Naive thymus-derived CD4-positive, alpha-beta T cell (primary cell): ENCODE data around the gene PCCA. TPM values are rescaled to one million over a fixed set of nuclear protein-coding genes. Genes with fewer than 3 reads are reported as not detected.

ENCODE experiments used
- ATAC-seq: fragments of 150-1000 bp; cut with Tn5 transposase; 2 replicates; pipeline ENCODE4 v1.10.0; 2021; ENCODE audit warnings: mild to moderate bottlenecking, moderate library complexity
- CTCF ChIA-PET: fragments of 350-600 bp; sonication (Branson Sonifier 250); formaldehyde crosslinking; loops from one replicate; lab custom pipeline; 2021; ENCODE audit warnings: antibody characterized with exemption; lab: Charles Lee
- POLR2A ChIA-PET: fragments of 350-600 bp; sonication (Branson Sonifier 250); formaldehyde crosslinking; loops from one replicate; lab custom pipeline; 2021; ENCODE audit warnings: antibody characterized with exemption, inconsistent platforms; lab: Charles Lee
- DNase-seq, 9 donors: peaks; one replicate each; pipeline versions ENCODE4 v3.0.0 to v3.0.0-alpha.2; 2020 to 2022; ENCODE audit warnings: mixed read lengths in 1 of 9
- H3K27ac ChIP-seq: one replicate; pipeline ENCODE4 v1.7.0; 2013; ENCODE audit warnings: mild to moderate bottlenecking, low read depth, low read length, moderate library complexity
- H3K27me3 ChIP-seq, 2 donors: one replicate each; pipeline ENCODE4 v1.7.0; 2013; ENCODE audit warnings: low read length in 2 of 2, mild to moderate bottlenecking in 2 of 2, moderate library complexity in 2 of 2; ENCODE audit not compliant: control insufficient read depth in 2 of 2, insufficient read depth in 2 of 2
- H3K36me3 ChIP-seq, 3 experiments: 1 replicate in 2 of 3; 2 replicates in 1 of 3; pipeline ENCODE4 v1.7.0; 2013; ENCODE audit warnings: low read length in 3 of 3, mild to moderate bottlenecking in 3 of 3, moderate library complexity in 1 of 3; ENCODE audit not compliant: insufficient read depth in 3 of 3, control insufficient read depth in 2 of 3
- H3K4me1 ChIP-seq, 2 donors: one replicate each; pipeline ENCODE4 v1.7.0; 2013; ENCODE audit warnings: low read length in 2 of 2, mild to moderate bottlenecking in 2 of 2, moderate library complexity in 1 of 2; ENCODE audit not compliant: control insufficient read depth in 2 of 2, insufficient read depth in 2 of 2
- H3K4me3 ChIP-seq: 2 replicates; pipeline ENCODE4 v1.7.0; 2013; ENCODE audit warnings: mild to moderate bottlenecking, low read length
- H3K9me3 ChIP-seq, 3 experiments: 1 replicate in 2 of 3; 2 replicates in 1 of 3; pipeline ENCODE4 v1.7.0; 2013; ENCODE audit warnings: low read length in 3 of 3; ENCODE audit not compliant: control insufficient read depth in 2 of 3
- H3K27ac Mint-ChIP-seq, 9 donors: one replicate each; pipeline ENCODE4 v1.8.0; 2020 to 2022; ENCODE audit warnings: mixed read lengths in 9 of 9, mild to moderate bottlenecking in 8 of 9, moderate library complexity in 5 of 9, inconsistent platforms in 2 of 9
- H3K27me3 Mint-ChIP-seq, 5 donors: one replicate each; pipeline ENCODE4 v1.8.0; 2021 to 2022; ENCODE audit warnings: mixed read lengths in 5 of 5, mild to moderate bottlenecking in 1 of 5
- H3K36me3 Mint-ChIP-seq, 5 donors: one replicate each; pipeline ENCODE4 v1.8.0; 2020 to 2022; ENCODE audit warnings: mixed read lengths in 5 of 5, mild to moderate bottlenecking in 3 of 5, inconsistent platforms in 1 of 5
- H3K4me1 Mint-ChIP-seq, 7 donors: one replicate each; pipeline ENCODE4 v1.8.0; 2020 to 2022; ENCODE audit warnings: mixed read lengths in 7 of 7, mild to moderate bottlenecking in 3 of 7, inconsistent platforms in 1 of 7
- H3K4me3 Mint-ChIP-seq, 10 donors: one replicate each; pipeline ENCODE4 v1.8.0; 2020 to 2022; ENCODE audit warnings: mild to moderate bottlenecking in 10 of 10, mixed read lengths in 10 of 10, moderate library complexity in 6 of 10, inconsistent platforms in 2 of 10
- H3K9me3 Mint-ChIP-seq, 11 donors: one replicate each; pipeline ENCODE4 v1.8.0; 2020 to 2022; ENCODE audit warnings: mixed read lengths in 11 of 11, mild to moderate bottlenecking in 4 of 11, inconsistent platforms in 1 of 11, moderate library complexity in 1 of 11
- intact Hi-C, 2 donors: fragments of 100-400 bp; cut with micrococcal nuclease; formaldehyde crosslinking; loops; one replicate each; pipeline ENCODE4 v1.15.1; 2023
- polyA plus RNA-seq, 2 donors: library from polyadenylated mRNA; unstranded; fragments of 300-500 nt; fragmentation: Illumina TruSeq; gene quantifications; one replicate each; pipeline ENCODE4 v1.2.3, GENCODE V29; 2021
- total RNA-seq, 6 experiments: library from RNA in 5 of 6; stranded (reverse) in 5 of 6; gene quantifications; 1 replicate in 5 of 6; 2 replicates in 1 of 6; pipeline ENCODE4 v1.2.3 and lab custom pipeline; 2021 to 2026

Gene PCCA
- total and polyA plus RNA-seq, 7 experiments from 2014 or later = 7.3 to 14.6 (median 11.3) TPM

GRCh38 chr13:100338275-100338674, 249.4 kb downstream of the PCCA start:
- Histone ChIP-seq H3K27ac (no peak overlapping the region), H3K4me3 (no peak overlapping the region), H3K36me3 (no peaks in the 10 kb centered on the region), H3K27me3 (no peaks in the 10 kb centered on the region), H3K4me1 (peaks cover 0 to 4% of the 10 kb centered on the region in 2 donors), H3K9me3 (peaks cover 0 to 8% (median 0%) of the 10 kb centered on the region in 3 experiments)
- DNase-seq (no peak), ATAC-seq (no peak)
- Mint-ChIP-seq H3K9me3 (peaks cover 0 to 21% (median 11%) of the 10 kb centered on the region in 11 donors), H3K36me3 (peaks cover 8 to 51% (median 31%) of the 10 kb centered on the region in 5 donors), H3K27me3 (no peaks in the 10 kb centered on the region), H3K27ac (no peak overlapping the region), H3K4me1 (peaks cover 10 to 24% (median 19%) of the 10 kb centered on the region in 7 donors), H3K4me3 (no peak overlapping the region)
- intact Hi-C loops = no loop called here
- POLR2A ChIA-PET = no interaction called here
- CTCF ChIA-PET = no interaction called here

- no peak overlapping the region for H3K27ac Mint-ChIP-seq
- POLR2A ChIA-PET = no interaction called here
Observed at GRCh38 chr13:100339411-100339940, 250.6 kb downstream of the PCCA start.

GRCh38 chr13:100340865-100341264, 252.0 kb downstream of the PCCA start:
- H3K36me3 Mint-ChIP-seq = peaks cover 3 to 45% (median 18%) of the 10 kb centered on the region in 5 donors
- H3K27me3 Mint-ChIP-seq = no peaks in the 10 kb centered on the region
- no peaks in the 10 kb centered on the region for H3K36me3 ChIP-seq
- H3K4me1 Mint-ChIP-seq = peaks cover 10 to 24% (median 19%) of the 10 kb centered on the region in 7 donors
- ChIA-PET POLR2A (no interaction called here), CTCF (no interaction called here)
- DNase-seq (no peak), ATAC-seq (no peak)
- no peak overlapping the region for H3K27ac ChIP-seq
- intact Hi-C loops = no loop called here
- no peak overlapping the region for H3K4me3 ChIP-seq
- H3K9me3 ChIP-seq = no peaks in the 10 kb centered on the region
- peak overlapping the region in 4 of 10 donors; percentile 18 to 62 (median 37) for H3K4me3 Mint-ChIP-seq
- H3K27me3 ChIP-seq = no peaks in the 10 kb centered on the region
- peaks cover 0 to 12% (median 0%) of the 10 kb centered on the region in 11 donors for H3K9me3 Mint-ChIP-seq
- H3K4me1 ChIP-seq = peaks cover 0 to 4% of the 10 kb centered on the region in 2 donors
- peak overlapping the region in 2 of 9 donors; percentile 12 to 51 for H3K27ac Mint-ChIP-seq

More at GRCh38 chr13:100339411-100339940, 250.6 kb downstream of the PCCA start:
- peaks cover 10 to 24% (median 19%) of the 10 kb centered on the region in 7 donors for H3K4me1 Mint-ChIP-seq
- no peaks in the 10 kb centered on the region for H3K36me3 ChIP-seq
- peaks cover 3 to 44% (median 22%) of the 10 kb centered on the region in 5 donors for H3K36me3 Mint-ChIP-seq
- no peak overlapping the region for H3K4me3 Mint-ChIP-seq
- no peaks in the 10 kb centered on the region for H3K27me3 Mint-ChIP-seq
- DNase-seq (no peak), ATAC-seq (no peak)
- H3K9me3 Mint-ChIP-seq = peaks cover 0 to 20% (median 4%) of the 10 kb centered on the region in 11 donors
- H3K27me3 ChIP-seq = no peaks in the 10 kb centered on the region
- peaks cover 0 to 1% (median 0%) of the 10 kb centered on the region in 3 experiments for H3K9me3 ChIP-seq
- H3K4me1 ChIP-seq = peaks cover 0 to 4% of the 10 kb centered on the region in 2 donors
- no peak overlapping the region for H3K27ac ChIP-seq
- CTCF ChIA-PET = no interaction called here
- no peak overlapping the region for H3K4me3 ChIP-seq
- intact Hi-C loops = no loop called here

GRCh38 chr13:100341327-100341726, 252.4 kb downstream of the PCCA start:
- intact Hi-C loops = no loop called here
- peaks cover 0 to 4% of the 10 kb centered on the region in 2 donors for H3K4me1 ChIP-seq
- ATAC-seq = no peak
- no peak for DNase-seq
- Mint-ChIP-seq H3K27me3 (no peaks in the 10 kb centered on the region), H3K27ac (peak overlapping the region in 2 of 9 donors; percentile 12), H3K36me3 (peaks cover 7 to 47% (median 17%) of the 10 kb centered on the region in 5 donors), H3K4me3 (peak overlapping the region in 6 of 10 donors; percentile 18 to 62 (median 42)), H3K4me1 (peaks cover 10 to 24% (median 19%) of the 10 kb centered on the region in 7 donors), H3K9me3 (peaks cover 0 to 13% (median 0%) of the 10 kb centered on the region in 11 donors)
- no peak overlapping the region for H3K4me3 ChIP-seq
- no peaks in the 10 kb centered on the region for H3K27me3 ChIP-seq
- POLR2A ChIA-PET = no interaction called here
- CTCF ChIA-PET = no interaction called here
- no peaks in the 10 kb centered on the region for H3K9me3 ChIP-seq
- no peak overlapping the region for H3K27ac ChIP-seq
- no peaks in the 10 kb centered on the region for H3K36me3 ChIP-seq

- H3K4me3 ChIP-seq = no peak overlapping the region
- Mint-ChIP-seq H3K27ac (no peak overlapping the region), H3K27me3 (no peaks in the 10 kb centered on the region), H3K9me3 (peaks cover 0 to 10% (median 0%) of the 10 kb centered on the region in 11 donors), H3K4me1 (peaks cover 13 to 19% (median 19%) of the 10 kb centered on the region in 7 donors), H3K36me3 (peaks cover 4 to 40% (median 18%) of the 10 kb centered on the region in 5 donors), H3K4me3 (no peak overlapping the region)
- H3K9me3 ChIP-seq = no peaks in the 10 kb centered on the region
- DNase-seq = no peak
- POLR2A ChIA-PET = no interaction called here
- ATAC-seq = no peak
- no peak overlapping the region for H3K27ac ChIP-seq
- peaks cover 0 to 4% of the 10 kb centered on the region in 2 donors for H3K4me1 ChIP-seq
- H3K36me3 ChIP-seq = no peaks in the 10 kb centered on the region
- CTCF ChIA-PET = no interaction called here
- H3K27me3 ChIP-seq = no peaks in the 10 kb centered on the region
- intact Hi-C loops = no loop called here
Observed at GRCh38 chr13:100344544-100344943, 255.7 kb downstream of the PCCA start.

- CTCF ChIA-PET = interaction anchor here (0.6 kb wide), 1 partner anchor 307 kb away, joined by 3 read pairs; no protein-coding TSS in a partner anchor
- Histone ChIP-seq H3K4me1 (no peaks in the 10 kb centered on the region), H3K27me3 (no peaks in the 10 kb centered on the region), H3K4me3 (no peak overlapping the region), H3K27ac (no peak overlapping the region), H3K9me3 (no peaks in the 10 kb centered on the region), H3K36me3 (no peaks in the 10 kb centered on the region)
- DNase-seq = no peak
- no peak overlapping the region for H3K27ac Mint-ChIP-seq
- POLR2A ChIA-PET = no interaction called here
- intact Hi-C loops = no loop called here
- H3K4me3 Mint-ChIP-seq = no peak overlapping the region
- peaks cover 4 to 45% (median 27%) of the 10 kb centered on the region in 5 donors for H3K36me3 Mint-ChIP-seq
- H3K27me3 Mint-ChIP-seq = no peaks in the 10 kb centered on the region
- no peak for ATAC-seq
- H3K9me3 Mint-ChIP-seq = peaks cover 0 to 9% (median 0%) of the 10 kb centered on the region in 11 donors
- peaks cover 0 to 2% (median 0%) of the 10 kb centered on the region in 7 donors for H3K4me1 Mint-ChIP-seq
Observed at GRCh38 chr13:100347968-100348367, 259.1 kb downstream of the PCCA start.
